WERI-Rb-1 (cell line): ENCODE results near the gene NOC4L.
"Not testable (repeated sequence)": the region's sequence is repeated elsewhere in the genome, so short reads cannot be mapped to it uniquely, and the experiment has no call there.

ENCODE experiments used
- DNase-seq: peaks from one replicate; pipeline ENCODE4 v3.0.0-alpha.2; 2020
- H3K27ac ChIP-seq: fragments of 250-450 bp; sonication (Bioruptor Pico); 2 replicates; pipeline ENCODE4 v1.5.1; 2020; ENCODE audit warnings: mild to moderate bottlenecking, moderate library complexity
- H3K27me3 ChIP-seq: fragments of 250-450 bp; sonication (Bioruptor Pico); 2 replicates; pipeline ENCODE4 v1.5.1; 2021; ENCODE audit warnings: mild to moderate bottlenecking, low read depth, moderate library complexity; ENCODE audit not compliant: insufficient read depth, severe bottlenecking
- H3K36me3 ChIP-seq: fragments of 250-450 bp; sonication (Bioruptor Pico); 2 replicates; pipeline ENCODE4 v1.5.1; 2020; ENCODE audit warnings: mild to moderate bottlenecking, moderate library complexity
- H3K4me3 ChIP-seq: 2 replicates; pipeline ENCODE4 v1.5.1; 2011; ENCODE audit warnings: low read depth, mild to moderate bottlenecking, control low read depth, low read length
- H3K9me3 ChIP-seq: fragments of 250-450 bp; sonication (Bioruptor Pico); 2 replicates; pipeline ENCODE4 v1.5.1; 2021; ENCODE audit warnings: mild to moderate bottlenecking, moderate library complexity; ENCODE audit not compliant: severe bottlenecking
- TF ChIP-seq, protein P1 (sequence below): IDR thresholded peaks from 2 replicates; pipeline ENCODE4 v1.5.1; 2011; ENCODE audit warnings: low read depth, mild to moderate bottlenecking, control low read depth, inconsistent platforms, low read length

The NOC4L gene

DNA sequence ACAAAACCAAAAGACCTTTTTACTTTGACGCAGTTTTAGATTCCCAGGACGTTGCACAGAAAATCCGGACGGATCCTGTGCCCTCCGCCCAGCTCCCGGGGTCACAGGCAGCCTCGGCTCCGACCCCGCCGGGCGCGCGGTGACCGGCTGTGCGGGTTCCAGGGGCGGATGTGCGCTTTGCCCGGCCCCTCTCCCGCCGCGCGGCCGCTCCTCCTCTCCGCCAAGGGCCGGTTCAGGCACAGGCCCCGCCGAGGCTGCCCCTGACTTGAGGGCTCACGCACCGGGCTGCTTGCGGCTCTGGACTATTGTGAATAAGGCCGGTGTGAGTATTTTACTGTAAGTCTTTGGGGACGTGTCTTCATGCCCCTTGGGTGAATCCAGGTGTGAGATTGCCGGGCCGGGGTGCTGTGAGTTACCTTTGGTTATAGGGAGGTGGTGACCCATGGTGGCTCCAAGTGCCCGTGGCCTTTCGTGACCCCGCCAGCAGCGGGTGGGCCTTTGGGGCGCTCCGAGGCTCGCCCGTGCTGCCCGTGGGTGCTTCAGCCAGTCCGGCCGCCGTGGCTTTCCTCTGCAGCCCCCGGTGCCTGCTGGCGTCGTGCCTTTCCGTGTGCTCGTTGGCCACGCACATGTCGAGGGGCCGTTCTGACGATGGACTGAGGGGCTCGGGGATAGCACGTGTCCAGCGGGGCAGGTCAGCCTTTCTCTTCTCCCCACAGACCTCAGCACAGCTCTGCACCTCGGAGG is 45.9 kb downstream of the NOC4L start:
- H3K9me3 ChIP-seq: peaks cover 4% of the 10 kb centered on the region
- peak overlapping the region; percentile 68 for H3K27ac ChIP-seq
- H3K36me3 ChIP-seq: no peaks in the 10 kb centered on the region
- no peaks in the 10 kb centered on the region for H3K27me3 ChIP-seq
- TF ChIP-seq, protein P1, sequence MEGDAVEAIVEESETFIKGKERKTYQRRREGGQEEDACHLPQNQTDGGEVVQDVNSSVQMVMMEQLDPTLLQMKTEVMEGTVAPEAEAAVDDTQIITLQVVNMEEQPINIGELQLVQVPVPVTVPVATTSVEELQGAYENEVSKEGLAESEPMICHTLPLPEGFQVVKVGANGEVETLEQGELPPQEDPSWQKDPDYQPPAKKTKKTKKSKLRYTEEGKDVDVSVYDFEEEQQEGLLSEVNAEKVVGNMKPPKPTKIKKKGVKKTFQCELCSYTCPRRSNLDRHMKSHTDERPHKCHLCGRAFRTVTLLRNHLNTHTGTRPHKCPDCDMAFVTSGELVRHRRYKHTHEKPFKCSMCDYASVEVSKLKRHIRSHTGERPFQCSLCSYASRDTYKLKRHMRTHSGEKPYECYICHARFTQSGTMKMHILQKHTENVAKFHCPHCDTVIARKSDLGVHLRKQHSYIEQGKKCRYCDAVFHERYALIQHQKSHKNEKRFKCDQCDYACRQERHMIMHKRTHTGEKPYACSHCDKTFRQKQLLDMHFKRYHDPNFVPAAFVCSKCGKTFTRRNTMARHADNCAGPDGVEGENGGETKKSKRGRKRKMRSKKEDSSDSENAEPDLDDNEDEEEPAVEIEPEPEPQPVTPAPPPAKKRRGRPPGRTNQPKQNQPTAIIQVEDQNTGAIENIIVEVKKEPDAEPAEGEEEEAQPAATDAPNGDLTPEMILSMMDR: no peak
- H3K4me3 ChIP-seq: peak overlapping the region; percentile 56
- DNase-seq: peak; percentile 40

DNA sequence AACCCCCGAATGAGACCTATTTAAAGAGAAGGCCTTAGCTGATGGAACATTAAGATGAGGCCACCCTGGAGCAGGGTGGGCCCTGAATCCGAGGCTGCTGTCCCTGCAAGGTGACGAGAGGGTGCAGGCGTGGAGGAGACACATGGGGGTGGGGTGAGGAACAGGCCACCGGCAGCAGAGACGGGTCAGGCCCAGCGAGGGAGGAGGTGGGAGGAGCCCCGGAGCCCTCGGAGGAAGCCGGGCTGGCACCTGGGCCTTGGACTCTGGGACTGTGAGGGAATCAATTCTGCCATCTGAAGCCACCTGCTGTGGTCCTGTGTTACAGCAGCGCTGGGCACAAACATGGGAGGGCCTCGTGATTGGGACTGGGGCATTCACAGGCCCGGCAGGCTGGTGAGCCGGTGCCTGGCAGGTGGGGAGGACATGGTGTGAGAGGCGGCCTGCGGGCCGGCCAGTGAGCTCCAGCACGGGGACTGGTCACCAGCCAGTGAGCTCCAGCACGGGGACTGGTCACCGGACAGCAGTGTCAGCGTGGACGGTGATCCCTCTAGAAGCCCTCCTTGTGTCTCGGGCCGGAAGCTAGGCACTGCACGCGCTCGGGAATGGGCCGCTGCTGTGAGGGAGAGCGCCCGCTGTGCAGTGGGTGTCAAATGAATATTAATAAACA is 46.7 kb downstream of the NOC4L start:
- TF ChIP-seq, protein P1: no peak
- Histone ChIP-seq H3K27me3 (no peaks in the 10 kb centered on the region), H3K27ac (no peak overlapping the region), H3K9me3 (peaks cover 4% of the 10 kb centered on the region), H3K36me3 (no peaks in the 10 kb centered on the region), H3K4me3 (no peak overlapping the region)
- no peak for DNase-seq

DNA sequence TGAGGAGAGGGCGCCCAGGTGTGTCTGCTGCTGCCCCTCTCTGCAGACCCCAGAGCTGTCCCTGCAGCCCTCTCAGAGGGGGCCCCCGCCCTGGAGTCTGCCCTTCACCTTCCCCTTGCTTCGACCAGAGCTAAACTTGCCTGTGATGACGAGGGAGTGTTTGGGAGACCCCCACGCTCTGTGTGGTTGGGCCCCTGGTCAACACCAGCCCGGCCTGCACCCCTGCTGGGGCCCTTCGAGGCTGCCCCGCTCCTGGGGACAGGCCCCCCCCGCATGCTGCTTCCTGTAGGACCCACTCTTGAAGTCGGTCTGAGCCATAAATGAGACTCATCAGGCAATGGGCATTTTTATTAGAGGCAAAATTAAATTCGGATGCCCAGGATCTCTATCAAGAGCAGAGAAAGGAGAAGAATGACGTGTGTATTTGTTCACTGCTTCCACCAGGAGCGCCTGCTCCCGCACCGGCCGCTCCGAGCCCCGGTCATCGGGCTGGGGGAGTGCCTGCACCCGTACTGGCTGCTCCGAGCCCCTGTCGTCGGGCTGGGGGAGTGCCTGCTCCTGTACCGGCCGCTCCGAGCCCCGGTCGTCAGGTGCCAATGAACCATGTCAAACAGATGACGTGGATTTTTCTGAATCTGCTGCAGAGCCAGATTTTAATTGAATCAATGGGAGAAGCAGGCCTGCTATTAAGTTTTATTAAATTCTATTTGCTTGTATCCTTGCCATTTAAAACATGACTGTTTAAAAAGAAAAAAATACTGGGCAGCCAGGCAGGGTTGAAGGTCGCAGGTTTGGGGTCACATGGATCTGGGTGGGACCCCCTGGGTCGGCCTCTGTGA is 47.7 kb downstream of the NOC4L start:
- DNase-seq: no peak
- Histone ChIP-seq H3K27ac (no peak overlapping the region), H3K4me3 (no peak overlapping the region), H3K9me3 (peaks cover 4% of the 10 kb centered on the region), H3K27me3 (no peaks in the 10 kb centered on the region), H3K36me3 (no peaks in the 10 kb centered on the region)
- TF ChIP-seq, protein P1: no peak

DNA sequence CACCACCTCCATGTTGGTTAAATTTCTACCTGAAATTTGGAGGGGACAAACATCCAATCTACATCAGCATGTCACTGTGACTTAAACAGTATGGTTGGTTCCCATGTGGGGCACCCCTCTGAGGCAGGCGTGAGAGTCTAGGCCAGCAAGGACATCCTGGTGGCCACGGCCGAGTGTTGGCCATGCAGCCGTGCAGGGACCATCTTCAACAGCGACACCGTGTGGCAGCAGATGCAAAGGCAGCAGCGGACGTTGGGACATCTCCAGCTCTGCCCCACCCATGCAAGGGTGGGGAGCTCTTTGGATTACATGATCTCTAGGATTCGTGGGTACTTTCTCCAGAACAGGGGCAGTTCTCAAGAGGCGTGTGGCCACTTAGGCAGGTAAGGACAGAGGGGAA is 49.8 kb downstream of the NOC4L start:
- no peak overlapping the region for H3K4me3 ChIP-seq
- H3K9me3 ChIP-seq: peaks cover 4% of the 10 kb centered on the region
- H3K36me3 ChIP-seq: no peaks in the 10 kb centered on the region
- no peak overlapping the region for H3K27ac ChIP-seq
- DNase-seq: no peak
- TF ChIP-seq, protein P1: peak; percentile 67
- no peaks in the 10 kb centered on the region for H3K27me3 ChIP-seq

DNA sequence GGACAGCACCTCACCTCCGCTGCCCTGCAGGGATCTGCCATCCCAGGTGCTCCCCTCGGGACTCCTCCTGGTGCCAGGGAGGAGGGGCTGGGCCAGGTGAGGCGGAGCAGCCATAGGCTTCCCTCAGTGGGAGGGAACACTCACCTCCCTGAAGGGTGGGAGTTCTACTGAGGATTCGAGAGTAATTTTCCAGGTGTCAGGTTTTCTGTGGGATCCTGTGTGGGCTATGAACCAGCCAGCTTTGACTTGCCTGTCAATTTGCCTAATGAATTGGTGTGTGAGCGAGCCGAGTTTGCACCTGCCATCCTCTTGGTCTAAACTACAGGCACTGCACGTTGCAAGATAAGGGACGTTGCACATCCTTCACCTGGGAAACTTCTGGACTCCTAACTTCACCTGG is 50.3 kb downstream of the NOC4L start:
- DNase-seq: no peak
- H3K4me3 ChIP-seq: no peak overlapping the region
- no peaks in the 10 kb centered on the region for H3K27me3 ChIP-seq
- H3K9me3 ChIP-seq: peaks cover 4% of the 10 kb centered on the region
- H3K27ac ChIP-seq: no peak overlapping the region
- no peaks in the 10 kb centered on the region for H3K36me3 ChIP-seq
- TF ChIP-seq, protein P1: no peak

DNA sequence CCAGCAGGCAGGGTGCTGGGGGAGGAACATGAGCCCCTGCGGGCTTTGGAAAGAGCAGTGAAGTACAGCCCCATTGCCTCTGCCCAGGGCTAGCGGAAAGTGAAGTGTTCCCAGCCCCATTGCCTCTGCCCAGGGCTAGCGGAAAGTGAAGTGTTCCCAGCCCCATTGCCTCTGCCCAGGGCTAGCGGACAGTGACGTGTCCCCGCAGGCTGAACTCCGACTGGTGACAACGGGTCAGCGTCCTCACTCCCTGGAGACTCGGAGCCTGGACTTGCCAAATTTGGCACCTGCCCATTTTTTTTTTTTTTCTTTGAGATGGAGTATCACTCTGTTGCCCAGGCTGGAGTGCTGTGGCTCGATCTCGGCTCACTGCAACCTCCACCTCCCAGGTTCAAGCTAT is 51.0 kb downstream of the NOC4L start:
- H3K9me3 ChIP-seq, H3K4me3 ChIP-seq, H3K27me3 ChIP-seq, DNase-seq, H3K27ac ChIP-seq, H3K36me3 ChIP-seq: not testable (repeated sequence)
